ENCODE measurements around the gene MMP28.

The MMP28 gene

GRCh38 chr17:35799942-35800341, 4.5 kb upstream of the MMP28 start:
- no peaks in the 10 kb centered on the region for H3K9me2 ChIP-seq (replicated peaks; ENCODE audit: insufficient read depth, low read length)
- H3F3A ChIP-seq (ENCODE audit: insufficient read depth, low read length): no peaks in the 10 kb centered on the region
- no peaks in the 10 kb centered on the region for H3K36me3 ChIP-seq (replicated peaks; ENCODE audit: insufficient read depth, low read length)
- H3K9me3 ChIP-seq (replicated peaks; ENCODE audit: insufficient read depth, low read length): no peaks in the 10 kb centered on the region
- H3K4me1 ChIP-seq (ENCODE audit: low read length): 0 out of 2 replicates have a peak, but pooled peaks cover under 1% of the 10 kb centered on the region
- no peak for DNase-seq
- H3K4me2 ChIP-seq (ENCODE audit: low read depth, low read length): no peak overlapping the region
- no peaks in the 10 kb centered on the region for H4K20me1 ChIP-seq (ENCODE audit: insufficient read depth, low read length)
- H3K9ac ChIP-seq (ENCODE audit: low read length): no peak overlapping the region
- no peak overlapping the region for H3K4me3 ChIP-seq (ENCODE audit: low read length)
- no peak overlapping the region for H2AFZ ChIP-seq (ENCODE audit: low read length)
- H3K27me3 ChIP-seq (replicated peaks; ENCODE audit: insufficient read depth, low read length): peaks cover 39% of the 10 kb centered on the region
- no peaks in the 10 kb centered on the region for H3K79me2 ChIP-seq (ENCODE audit: low read length)
- no peak overlapping the region for H3K27ac ChIP-seq (ENCODE audit: low read length)
- TF ChIP-seq EZH2 (optimal IDR thresholded peaks at IDR 0.05; ENCODE audit: low read depth, low read length) (no peak), EZH2phosphoT487 (IDR thresholded peaks at IDR 0.05; ENCODE audit: low read length) (no peak), CTCF (IDR thresholded peaks at IDR 0.05; ENCODE audit: low read length) (no peak)

DNA sequence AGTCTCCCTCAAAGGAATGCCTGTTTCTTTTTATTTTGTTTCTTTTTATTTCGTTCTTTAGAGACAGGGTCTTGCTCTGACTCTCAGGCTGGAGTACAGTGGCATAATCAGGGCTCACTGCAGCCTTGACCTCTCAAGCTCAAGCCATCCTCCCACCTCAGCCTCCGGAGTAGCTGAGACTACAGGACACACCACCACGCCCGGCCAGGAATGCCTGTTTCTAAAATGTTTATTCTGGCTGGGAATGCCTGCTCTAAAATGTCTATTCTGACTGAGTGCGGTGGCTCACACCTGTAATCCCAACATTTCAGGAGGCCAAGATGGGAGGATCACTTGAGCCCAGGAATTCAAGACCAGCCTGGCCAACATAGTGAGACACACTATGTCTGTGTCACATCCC, 2.5 kb upstream of the MMP28 start:
- no peak for DNase-seq
- Histone ChIP-seq H3K79me2 (ENCODE audit: low read length) (no peaks in the 10 kb centered on the region), H3K4me3 (ENCODE audit: low read length) (no peak overlapping the region), H3K27ac (ENCODE audit: low read length) (no peak overlapping the region), H3K9me3 (replicated peaks; ENCODE audit: insufficient read depth, low read length) (no peaks in the 10 kb centered on the region), H3K9me2 (replicated peaks; ENCODE audit: insufficient read depth, low read length) (no peaks in the 10 kb centered on the region), H4K20me1 (ENCODE audit: insufficient read depth, low read length) (no peaks in the 10 kb centered on the region), H3F3A (ENCODE audit: insufficient read depth, low read length) (no peaks in the 10 kb centered on the region), H3K9ac (ENCODE audit: low read length) (no peak overlapping the region), H3K4me1 (ENCODE audit: low read length) (no peaks in the 10 kb centered on the region), H2AFZ (ENCODE audit: low read length) (no peak overlapping the region), H3K36me3 (replicated peaks; ENCODE audit: insufficient read depth, low read length) (no peaks in the 10 kb centered on the region), H3K27me3 (replicated peaks; ENCODE audit: insufficient read depth, low read length) (peaks cover 45% of the 10 kb centered on the region), H3K4me2 (ENCODE audit: low read depth, low read length) (no peak overlapping the region)
- TF ChIP-seq EZH2 (optimal IDR thresholded peaks at IDR 0.05; ENCODE audit: low read depth, low read length): no peak
- no peak for TF ChIP-seq CTCF (IDR thresholded peaks at IDR 0.05; ENCODE audit: low read length)
- TF ChIP-seq EZH2phosphoT487 (IDR thresholded peaks at IDR 0.05; ENCODE audit: low read length): no peak

- Histone ChIP-seq H3K79me2 (ENCODE audit: low read length) (no peaks in the 10 kb centered on the region), H3K4me2 (ENCODE audit: low read depth, low read length) (no peak overlapping the region), H3K27me3 (replicated peaks; ENCODE audit: insufficient read depth, low read length) (peaks cover 45% of the 10 kb centered on the region), H2AFZ (ENCODE audit: low read length) (no peak overlapping the region), H3K9ac (ENCODE audit: low read length) (no peak overlapping the region), H3K9me3 (replicated peaks; ENCODE audit: insufficient read depth, low read length) (no peaks in the 10 kb centered on the region), H3K36me3 (replicated peaks; ENCODE audit: insufficient read depth, low read length) (no peaks in the 10 kb centered on the region), H3K4me1 (ENCODE audit: low read length) (no peaks in the 10 kb centered on the region), H3K4me3 (ENCODE audit: low read length) (no peak overlapping the region), H3K27ac (ENCODE audit: low read length) (no peak overlapping the region), H3F3A (ENCODE audit: insufficient read depth, low read length) (no peaks in the 10 kb centered on the region), H3K9me2 (replicated peaks; ENCODE audit: insufficient read depth, low read length) (no peaks in the 10 kb centered on the region), H4K20me1 (ENCODE audit: insufficient read depth, low read length) (no peaks in the 10 kb centered on the region)
- no peak for DNase-seq
- no peak for TF ChIP-seq CTCF (IDR thresholded peaks at IDR 0.05; ENCODE audit: low read length)
- TF ChIP-seq EZH2 (optimal IDR thresholded peaks at IDR 0.05; ENCODE audit: low read depth, low read length): no peak
- TF ChIP-seq EZH2phosphoT487 (IDR thresholded peaks at IDR 0.05; ENCODE audit: low read length): no peak
Observed at GRCh38 chr17:35797370-35797769, 1.9 kb upstream of the MMP28 start.
